ENCODE measurements around the gene LHX6.

DNA sequence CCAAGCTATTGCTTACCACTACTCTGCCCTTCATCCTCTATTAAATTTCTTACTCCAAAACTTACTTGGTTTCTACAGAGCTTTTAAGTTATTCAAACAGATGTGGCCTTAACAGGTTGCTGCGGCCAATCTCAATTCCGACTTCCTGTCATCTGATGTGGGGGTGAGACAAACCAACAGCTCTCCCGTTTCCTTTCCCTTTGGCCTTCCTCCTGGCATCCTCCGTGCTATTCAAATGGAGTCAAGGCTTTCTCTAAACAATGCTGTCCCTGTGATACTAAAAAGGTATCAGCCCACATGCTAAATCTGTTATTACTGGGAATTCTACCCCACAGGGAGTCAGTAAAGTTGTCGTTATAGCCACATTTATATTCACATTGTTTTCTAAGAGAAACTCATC, 24.0 kb upstream of the LHX6 start:
- TF ChIP-seq, protein P1, sequence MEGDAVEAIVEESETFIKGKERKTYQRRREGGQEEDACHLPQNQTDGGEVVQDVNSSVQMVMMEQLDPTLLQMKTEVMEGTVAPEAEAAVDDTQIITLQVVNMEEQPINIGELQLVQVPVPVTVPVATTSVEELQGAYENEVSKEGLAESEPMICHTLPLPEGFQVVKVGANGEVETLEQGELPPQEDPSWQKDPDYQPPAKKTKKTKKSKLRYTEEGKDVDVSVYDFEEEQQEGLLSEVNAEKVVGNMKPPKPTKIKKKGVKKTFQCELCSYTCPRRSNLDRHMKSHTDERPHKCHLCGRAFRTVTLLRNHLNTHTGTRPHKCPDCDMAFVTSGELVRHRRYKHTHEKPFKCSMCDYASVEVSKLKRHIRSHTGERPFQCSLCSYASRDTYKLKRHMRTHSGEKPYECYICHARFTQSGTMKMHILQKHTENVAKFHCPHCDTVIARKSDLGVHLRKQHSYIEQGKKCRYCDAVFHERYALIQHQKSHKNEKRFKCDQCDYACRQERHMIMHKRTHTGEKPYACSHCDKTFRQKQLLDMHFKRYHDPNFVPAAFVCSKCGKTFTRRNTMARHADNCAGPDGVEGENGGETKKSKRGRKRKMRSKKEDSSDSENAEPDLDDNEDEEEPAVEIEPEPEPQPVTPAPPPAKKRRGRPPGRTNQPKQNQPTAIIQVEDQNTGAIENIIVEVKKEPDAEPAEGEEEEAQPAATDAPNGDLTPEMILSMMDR (IDR thresholded peaks at IDR 0.05), result no peak
- TF ChIP-seq POLR2A (IDR thresholded peaks at IDR 0.05), result no peak
